ENCODE measurements around the gene INA.

The INA gene

DNA sequence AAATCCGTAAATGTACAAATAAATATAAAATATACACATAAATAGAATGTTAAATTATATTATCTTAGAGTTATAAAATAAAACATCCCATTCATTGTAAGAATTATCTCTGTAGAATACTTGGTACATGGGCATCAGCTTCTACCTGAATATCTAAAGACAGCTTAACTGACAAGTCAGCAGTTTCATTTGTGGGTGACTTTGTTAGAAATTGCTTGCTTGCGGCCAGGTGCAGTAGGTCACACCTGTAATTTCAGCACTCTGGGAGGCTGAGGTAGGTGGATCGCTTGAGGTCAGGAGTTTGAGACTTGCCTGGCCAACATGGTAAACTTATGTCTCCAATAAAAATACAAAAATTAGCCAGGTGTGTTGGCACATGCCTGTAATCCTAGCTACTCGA is 59.4 kb downstream of the INA start:
- no peak overlapping the region for H2AFZ ChIP-seq (ENCODE audit: low read length)
- no peaks in the 10 kb centered on the region for H3K9me2 ChIP-seq (replicated peaks; ENCODE audit: low read depth, low read length)
- peaks cover 5% of the 10 kb centered on the region; the same call in 1 of the 2 replicates for H3F3A ChIP-seq (ENCODE audit: low read depth)
- no peaks in the 10 kb centered on the region for H3K27me3 ChIP-seq (ENCODE audit: insufficient read depth, low read length, poor library complexity, severe bottlenecking)
- H3K9ac ChIP-seq (ENCODE audit: low read depth, low read length, poor library complexity, severe bottlenecking): no peak overlapping the region
- peaks cover 9% of the 10 kb centered on the region for H4K20me1 ChIP-seq (ENCODE audit: insufficient read depth, low read length, poor library complexity, severe bottlenecking)
- no peak overlapping the region for H3K4me2 ChIP-seq (ENCODE audit: low read depth, low read length, poor library complexity, severe bottlenecking)
- H3K36me3 ChIP-seq (ENCODE audit: insufficient read depth, low read length): peaks cover 28% of the 10 kb centered on the region; the same call in 1 of the 2 replicates
- H3K4me3 ChIP-seq (ENCODE audit: low read length, poor library complexity, severe bottlenecking): no peak overlapping the region
- no peaks in the 10 kb centered on the region for H3K9me3 ChIP-seq (ENCODE audit: insufficient read depth, low read depth, low read length)
- TF ChIP-seq, protein P1, sequence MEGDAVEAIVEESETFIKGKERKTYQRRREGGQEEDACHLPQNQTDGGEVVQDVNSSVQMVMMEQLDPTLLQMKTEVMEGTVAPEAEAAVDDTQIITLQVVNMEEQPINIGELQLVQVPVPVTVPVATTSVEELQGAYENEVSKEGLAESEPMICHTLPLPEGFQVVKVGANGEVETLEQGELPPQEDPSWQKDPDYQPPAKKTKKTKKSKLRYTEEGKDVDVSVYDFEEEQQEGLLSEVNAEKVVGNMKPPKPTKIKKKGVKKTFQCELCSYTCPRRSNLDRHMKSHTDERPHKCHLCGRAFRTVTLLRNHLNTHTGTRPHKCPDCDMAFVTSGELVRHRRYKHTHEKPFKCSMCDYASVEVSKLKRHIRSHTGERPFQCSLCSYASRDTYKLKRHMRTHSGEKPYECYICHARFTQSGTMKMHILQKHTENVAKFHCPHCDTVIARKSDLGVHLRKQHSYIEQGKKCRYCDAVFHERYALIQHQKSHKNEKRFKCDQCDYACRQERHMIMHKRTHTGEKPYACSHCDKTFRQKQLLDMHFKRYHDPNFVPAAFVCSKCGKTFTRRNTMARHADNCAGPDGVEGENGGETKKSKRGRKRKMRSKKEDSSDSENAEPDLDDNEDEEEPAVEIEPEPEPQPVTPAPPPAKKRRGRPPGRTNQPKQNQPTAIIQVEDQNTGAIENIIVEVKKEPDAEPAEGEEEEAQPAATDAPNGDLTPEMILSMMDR (conservative IDR thresholded peaks at IDR 0.05; ENCODE audit: low read length): no peak
- H3K4me1 ChIP-seq (ENCODE audit: insufficient read depth, low read length, poor library complexity, severe bottlenecking): no peaks in the 10 kb centered on the region
- H3K79me2 ChIP-seq (ENCODE audit: insufficient read depth, low read length): no peaks in the 10 kb centered on the region

Data from Loucy (cell line).